Gastrocnemius medialis (tissue), 4 donors: ENCODE measurements around the gene POLD1.

Source experiments
- POLR2A ChIP-seq, 2 donors: fragments of 450-650 bp; IDR thresholded peaks; one replicate each; pipeline ENCODE4 v1.6.1; 2017; ENCODE audit warnings: antibody characterized with exemption in 2 of 2, mild to moderate bottlenecking in 2 of 2, moderate library complexity in 2 of 2
- TF ChIP-seq, protein P1 (sequence below), 5 experiments: fragments of 450-650 bp in 3 of 5; fragments of 200-600 bp in 2 of 5; sonication (generic) in 2 of 5; IDR thresholded peaks in 4 of 5; conservative IDR thresholded peaks in 1 of 5; 1 replicate in 4 of 5; 2 replicates in 1 of 5; pipeline ENCODE4 v1.5.1; 2016 to 2019; ENCODE audit warnings: antibody characterized with exemption in 5 of 5, mild to moderate bottlenecking in 3 of 5, moderate library complexity in 3 of 5

- TF ChIP-seq, protein P1, sequence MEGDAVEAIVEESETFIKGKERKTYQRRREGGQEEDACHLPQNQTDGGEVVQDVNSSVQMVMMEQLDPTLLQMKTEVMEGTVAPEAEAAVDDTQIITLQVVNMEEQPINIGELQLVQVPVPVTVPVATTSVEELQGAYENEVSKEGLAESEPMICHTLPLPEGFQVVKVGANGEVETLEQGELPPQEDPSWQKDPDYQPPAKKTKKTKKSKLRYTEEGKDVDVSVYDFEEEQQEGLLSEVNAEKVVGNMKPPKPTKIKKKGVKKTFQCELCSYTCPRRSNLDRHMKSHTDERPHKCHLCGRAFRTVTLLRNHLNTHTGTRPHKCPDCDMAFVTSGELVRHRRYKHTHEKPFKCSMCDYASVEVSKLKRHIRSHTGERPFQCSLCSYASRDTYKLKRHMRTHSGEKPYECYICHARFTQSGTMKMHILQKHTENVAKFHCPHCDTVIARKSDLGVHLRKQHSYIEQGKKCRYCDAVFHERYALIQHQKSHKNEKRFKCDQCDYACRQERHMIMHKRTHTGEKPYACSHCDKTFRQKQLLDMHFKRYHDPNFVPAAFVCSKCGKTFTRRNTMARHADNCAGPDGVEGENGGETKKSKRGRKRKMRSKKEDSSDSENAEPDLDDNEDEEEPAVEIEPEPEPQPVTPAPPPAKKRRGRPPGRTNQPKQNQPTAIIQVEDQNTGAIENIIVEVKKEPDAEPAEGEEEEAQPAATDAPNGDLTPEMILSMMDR (IDR thresholded peaks at IDR 0.05 in 4 of 5, conservative IDR thresholded peaks at IDR 0.05 in 1 of 5) = no peak
- TF ChIP-seq POLR2A (IDR thresholded peaks at IDR 0.05) = no peak
These were observed 9.4 kb downstream of the POLD1 start for GRCh38 chr19:50393589-50393988.
